ENCODE measurements around the gene LAYN. TPM values are rescaled to one million over a fixed set of nuclear protein-coding genes. Genes with fewer than 3 reads are reported as not detected.

LAYN gene
- total RNA-seq, 1 donor: 81.8 TPM

GRCh38 chr11:111540937-111541253 lies 375 bp downstream of the LAYN start:
- DNase-seq (ENCODE audit: insufficient read length, low spot score, missing footprints): peak; percentile 79
- H3K36me3 ChIP-seq (ENCODE audit: insufficient read depth, low read length): peaks cover 19% of the 10 kb centered on the region

GRCh38 chr11:111541254-111542061 lies 938 bp downstream of the LAYN start:
- peaks cover 25% of the 10 kb centered on the region for H3K36me3 ChIP-seq (ENCODE audit: insufficient read depth, low read length)
- no peaks in the 10 kb centered on the region for H4K20me1 ChIP-seq (ENCODE audit: insufficient read depth, low read length)
- H3K4me2 ChIP-seq (ENCODE audit: insufficient read depth, low read length): peak overlapping the region; percentile 90
- TF ChIP-seq CTCF (IDR thresholded peaks at IDR 0.05; ENCODE audit: extremely low read depth, low read depth, low read length): no peak
- peak overlapping the region; percentile 96 for H2AFZ ChIP-seq (ENCODE audit: low read length)
- H3K4me3 ChIP-seq (ENCODE audit: insufficient read depth, low read length): peak overlapping the region; percentile 75
- H3K9me3 ChIP-seq (ENCODE audit: low read depth, low read length): no peaks in the 10 kb centered on the region
- H3K79me2 ChIP-seq (ENCODE audit: insufficient read depth, low read length): peaks cover 15% of the 10 kb centered on the region
- DNase-seq (ENCODE audit: insufficient read length, low spot score, missing footprints): peak; percentile 92
- H3K4me1 ChIP-seq (ENCODE audit: insufficient read depth, low read length): peaks cover 27% of the 10 kb centered on the region
- no peaks in the 10 kb centered on the region for H3K27me3 ChIP-seq (ENCODE audit: insufficient read depth, low read length)
- H3K27ac ChIP-seq (ENCODE audit: low read depth, low read length): peak overlapping the region; percentile 80

More at GRCh38 chr11:111540937-111541253, 375 bp downstream of the LAYN start:
- Histone ChIP-seq H3K4me1 (ENCODE audit: insufficient read depth, low read length) (peaks cover 27% of the 10 kb centered on the region), H3K79me2 (ENCODE audit: insufficient read depth, low read length) (peaks cover 15% of the 10 kb centered on the region), H3K27ac (ENCODE audit: low read depth, low read length) (peak overlapping the region; percentile 80), H3K27me3 (ENCODE audit: insufficient read depth, low read length) (no peaks in the 10 kb centered on the region), H3K9me3 (ENCODE audit: low read depth, low read length) (no peaks in the 10 kb centered on the region), H3K4me3 (ENCODE audit: insufficient read depth, low read length) (peak overlapping the region; percentile 75), H3K4me2 (ENCODE audit: insufficient read depth, low read length) (peak overlapping the region; percentile 90), H2AFZ (ENCODE audit: low read length) (peak overlapping the region; percentile 96), H4K20me1 (ENCODE audit: insufficient read depth, low read length) (no peaks in the 10 kb centered on the region)
- TF ChIP-seq CTCF (IDR thresholded peaks at IDR 0.05; ENCODE audit: extremely low read depth, low read depth, low read length): no peak

GRCh38 chr11:111542606-111543275 lies 2.2 kb downstream of the LAYN start:
- Histone ChIP-seq H3K9me3 (ENCODE audit: low read depth, low read length) (no peaks in the 10 kb centered on the region), H3K4me3 (ENCODE audit: insufficient read depth, low read length) (peak overlapping the region; percentile 75), H3K27me3 (ENCODE audit: insufficient read depth, low read length) (no peaks in the 10 kb centered on the region), H3K36me3 (ENCODE audit: insufficient read depth, low read length) (peaks cover 38% of the 10 kb centered on the region), H2AFZ (ENCODE audit: low read length) (no peak overlapping the region), H3K27ac (ENCODE audit: low read depth, low read length) (no peak overlapping the region), H4K20me1 (ENCODE audit: insufficient read depth, low read length) (no peaks in the 10 kb centered on the region), H3K79me2 (ENCODE audit: insufficient read depth, low read length) (peaks cover 15% of the 10 kb centered on the region), H3K4me2 (ENCODE audit: insufficient read depth, low read length) (peak overlapping the region; percentile 90), H3K4me1 (ENCODE audit: insufficient read depth, low read length) (peaks cover 27% of the 10 kb centered on the region)
- no peak for TF ChIP-seq CTCF (IDR thresholded peaks at IDR 0.05; ENCODE audit: extremely low read depth, low read depth, low read length)
- no peak for DNase-seq (ENCODE audit: insufficient read length, low spot score, missing footprints)

- no peak overlapping the region for H3K4me3 ChIP-seq (ENCODE audit: insufficient read depth, low read length)
- H3K4me1 ChIP-seq (ENCODE audit: insufficient read depth, low read length): peaks cover 15% of the 10 kb centered on the region
- no peaks in the 10 kb centered on the region for H3K27me3 ChIP-seq (ENCODE audit: insufficient read depth, low read length)
- no peaks in the 10 kb centered on the region for H3K79me2 ChIP-seq (ENCODE audit: insufficient read depth, low read length)
- no peak overlapping the region for H2AFZ ChIP-seq (ENCODE audit: low read length)
- TF ChIP-seq CTCF (IDR thresholded peaks at IDR 0.05; ENCODE audit: extremely low read depth, low read depth, low read length): no peak
- DNase-seq (ENCODE audit: insufficient read length, low spot score, missing footprints): no peak
- peaks cover 65% of the 10 kb centered on the region for H3K36me3 ChIP-seq (ENCODE audit: insufficient read depth, low read length)
- no peak overlapping the region for H3K4me2 ChIP-seq (ENCODE audit: insufficient read depth, low read length)
- no peaks in the 10 kb centered on the region for H4K20me1 ChIP-seq (ENCODE audit: insufficient read depth, low read length)
- H3K9me3 ChIP-seq (ENCODE audit: low read depth, low read length): no peaks in the 10 kb centered on the region
- H3K27ac ChIP-seq (ENCODE audit: low read depth, low read length): peak overlapping the region; percentile 2
Observed at GRCh38 chr11:111548525-111548924, 8.0 kb downstream of the LAYN start.
